ENCODE data around the gene NEURL3.
"Not testable (repeated sequence)": the region's sequence is repeated elsewhere in the genome, so short reads cannot be mapped to it uniquely, and the experiment has no call there.

The NEURL3 gene

GRCh38 chr2:96464061-96464460, 41.1 kb downstream of the NEURL3 start:
- no peak overlapping the region for H3K4me2 ChIP-seq (ENCODE audit: low read depth, low read length, poor library complexity, severe bottlenecking)
- H3K79me2 ChIP-seq (ENCODE audit: insufficient read depth, low read length), result no peaks in the 10 kb centered on the region
- no peak overlapping the region for H3K9ac ChIP-seq (ENCODE audit: low read length)
- H3F3A ChIP-seq (ENCODE audit: insufficient read depth), result no peaks in the 10 kb centered on the region
- H2AFZ ChIP-seq (ENCODE audit: low read depth, low read length, severe bottlenecking), result no peak overlapping the region
- no peaks in the 10 kb centered on the region for H3K9me2 ChIP-seq (replicated peaks; ENCODE audit: insufficient read depth, low read length)
- H4K20me1 ChIP-seq (ENCODE audit: low read depth, low read length), result no peaks in the 10 kb centered on the region
- no peaks in the 10 kb centered on the region for H3K27me3 ChIP-seq (ENCODE audit: low read length)
- TF ChIP-seq EZH2phosphoT487 (conservative IDR thresholded peaks at IDR 0.05; ENCODE audit: low read length), result no peak
- TF ChIP-seq, protein P1, sequence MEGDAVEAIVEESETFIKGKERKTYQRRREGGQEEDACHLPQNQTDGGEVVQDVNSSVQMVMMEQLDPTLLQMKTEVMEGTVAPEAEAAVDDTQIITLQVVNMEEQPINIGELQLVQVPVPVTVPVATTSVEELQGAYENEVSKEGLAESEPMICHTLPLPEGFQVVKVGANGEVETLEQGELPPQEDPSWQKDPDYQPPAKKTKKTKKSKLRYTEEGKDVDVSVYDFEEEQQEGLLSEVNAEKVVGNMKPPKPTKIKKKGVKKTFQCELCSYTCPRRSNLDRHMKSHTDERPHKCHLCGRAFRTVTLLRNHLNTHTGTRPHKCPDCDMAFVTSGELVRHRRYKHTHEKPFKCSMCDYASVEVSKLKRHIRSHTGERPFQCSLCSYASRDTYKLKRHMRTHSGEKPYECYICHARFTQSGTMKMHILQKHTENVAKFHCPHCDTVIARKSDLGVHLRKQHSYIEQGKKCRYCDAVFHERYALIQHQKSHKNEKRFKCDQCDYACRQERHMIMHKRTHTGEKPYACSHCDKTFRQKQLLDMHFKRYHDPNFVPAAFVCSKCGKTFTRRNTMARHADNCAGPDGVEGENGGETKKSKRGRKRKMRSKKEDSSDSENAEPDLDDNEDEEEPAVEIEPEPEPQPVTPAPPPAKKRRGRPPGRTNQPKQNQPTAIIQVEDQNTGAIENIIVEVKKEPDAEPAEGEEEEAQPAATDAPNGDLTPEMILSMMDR (IDR thresholded peaks at IDR 0.05; ENCODE audit: insufficient read depth, low read length, poor library complexity, severe bottlenecking), result no peak
- H3K27ac ChIP-seq (ENCODE audit: low read depth, low read length), result no peak overlapping the region
- no peaks in the 10 kb centered on the region for H3K9me3 ChIP-seq (ENCODE audit: insufficient read depth, low read length)
- no peak overlapping the region for H3K4me3 ChIP-seq (ENCODE audit: insufficient read depth, low read length, poor library complexity, severe bottlenecking)
- H3K36me3 ChIP-seq (ENCODE audit: low read length), result no peaks in the 10 kb centered on the region

GRCh38 chr2:96463119-96463518, 42.0 kb downstream of the NEURL3 start:
- H3K4me2 ChIP-seq (ENCODE audit: low read depth, low read length, poor library complexity, severe bottlenecking), result no peak overlapping the region
- no peak overlapping the region for H2AFZ ChIP-seq (ENCODE audit: low read depth, low read length, severe bottlenecking)
- TF ChIP-seq, protein P1 (IDR thresholded peaks at IDR 0.05; ENCODE audit: insufficient read depth, low read length, poor library complexity, severe bottlenecking), result no peak
- no peak for TF ChIP-seq EZH2phosphoT487 (conservative IDR thresholded peaks at IDR 0.05; ENCODE audit: low read length)
- H3F3A ChIP-seq (ENCODE audit: insufficient read depth), result no peaks in the 10 kb centered on the region
- no peaks in the 10 kb centered on the region for H3K79me2 ChIP-seq (ENCODE audit: insufficient read depth, low read length)
- no peak overlapping the region for H3K9ac ChIP-seq (ENCODE audit: low read length)
- no peaks in the 10 kb centered on the region for H3K9me2 ChIP-seq (replicated peaks; ENCODE audit: insufficient read depth, low read length)
- H3K27ac ChIP-seq (ENCODE audit: low read depth, low read length), result no peak overlapping the region
- H3K9me3 ChIP-seq (ENCODE audit: insufficient read depth, low read length), result no peaks in the 10 kb centered on the region
- no peaks in the 10 kb centered on the region for H3K36me3 ChIP-seq (ENCODE audit: low read length)
- H4K20me1 ChIP-seq (ENCODE audit: low read depth, low read length), result no peaks in the 10 kb centered on the region
- no peak overlapping the region for H3K4me3 ChIP-seq (ENCODE audit: insufficient read depth, low read length, poor library complexity, severe bottlenecking)
- no peaks in the 10 kb centered on the region for H3K27me3 ChIP-seq (ENCODE audit: low read length)

- not testable (repeated sequence) for H3K27me3 ChIP-seq (ENCODE audit: low read length); H3K9me2 ChIP-seq (replicated peaks; ENCODE audit: insufficient read depth, low read length); H3K4me3 ChIP-seq (ENCODE audit: insufficient read depth, low read length, poor library complexity, severe bottlenecking); H3K4me2 ChIP-seq (ENCODE audit: low read depth, low read length, poor library complexity, severe bottlenecking); H3F3A ChIP-seq (ENCODE audit: insufficient read depth); H2AFZ ChIP-seq (ENCODE audit: low read depth, low read length, severe bottlenecking); H3K27ac ChIP-seq (ENCODE audit: low read depth, low read length); H3K9ac ChIP-seq (ENCODE audit: low read length); H3K79me2 ChIP-seq (ENCODE audit: insufficient read depth, low read length); H3K36me3 ChIP-seq (ENCODE audit: low read length); H3K9me3 ChIP-seq (ENCODE audit: insufficient read depth, low read length); H4K20me1 ChIP-seq (ENCODE audit: low read depth, low read length)
Observed at GRCh38 chr2:96461616-96462015, 43.5 kb downstream of the NEURL3 start.

DNA sequence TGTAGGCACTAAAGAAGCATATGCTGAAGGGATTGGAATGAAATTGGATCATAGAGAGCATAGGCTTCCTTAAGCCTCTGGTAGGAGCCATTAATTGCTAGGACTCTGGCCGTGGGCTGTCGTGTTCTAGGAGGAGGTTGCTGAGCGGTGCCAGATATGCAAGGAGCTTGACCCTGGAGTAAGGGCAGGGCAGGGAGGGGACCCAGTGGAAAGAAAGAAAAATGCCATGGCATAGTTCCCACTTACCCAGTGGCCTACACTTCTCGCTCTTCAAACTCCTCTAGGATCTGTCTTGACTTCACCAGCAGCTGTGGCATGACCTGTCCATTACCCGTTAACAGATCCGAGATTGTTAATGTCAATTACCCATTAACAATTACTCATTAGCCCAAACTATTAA, 53.1 kb downstream of the NEURL3 start:
- TF ChIP-seq EZH2phosphoT487 (conservative IDR thresholded peaks at IDR 0.05; ENCODE audit: low read length), result no peak
- TF ChIP-seq, protein P1 (IDR thresholded peaks at IDR 0.05; ENCODE audit: insufficient read depth, low read length, poor library complexity, severe bottlenecking), result no peak
- Histone ChIP-seq H3K27me3 (ENCODE audit: low read length) (no peaks in the 10 kb centered on the region), H3K36me3 (ENCODE audit: low read length) (no peaks in the 10 kb centered on the region), H3K9me3 (ENCODE audit: insufficient read depth, low read length) (no peaks in the 10 kb centered on the region), H3K27ac (ENCODE audit: low read depth, low read length) (no peak overlapping the region), H3K79me2 (ENCODE audit: insufficient read depth, low read length) (no peaks in the 10 kb centered on the region), H3K9me2 (replicated peaks; ENCODE audit: insufficient read depth, low read length) (no peaks in the 10 kb centered on the region), H3K9ac (ENCODE audit: low read length) (no peak overlapping the region), H3K4me3 (ENCODE audit: insufficient read depth, low read length, poor library complexity, severe bottlenecking) (no peak overlapping the region), H3F3A (ENCODE audit: insufficient read depth) (no peaks in the 10 kb centered on the region), H3K4me2 (ENCODE audit: low read depth, low read length, poor library complexity, severe bottlenecking) (no peak overlapping the region), H2AFZ (ENCODE audit: low read depth, low read length, severe bottlenecking) (no peak overlapping the region), H4K20me1 (ENCODE audit: low read depth, low read length) (no peaks in the 10 kb centered on the region)

Measured in SU-DHL-6 (cell line).